ENCODE measurements around the gene RCOR2. TPM values are rescaled to one million over a fixed set of nuclear protein-coding genes. Genes with fewer than 3 reads are reported as not detected.

Gene RCOR2
- total and polyA plus RNA-seq, 2 experiments from 2014 or later = 5.5 to 66.9 TPM

- H3K9me2 ChIP-seq (ENCODE audit: insufficient read depth) = no peaks in the 10 kb centered on the region
- Mint-ChIP-seq H3K4me1 (no peaks in the 10 kb centered on the region; the same call in 2 of the 3 replicates), H3K4me3 (no peak overlapping the region), H3K9me3 (no peaks in the 10 kb centered on the region; the same call in 2 of the 3 replicates), H3K27ac (no peak overlapping the region; the same call in 1 of the 2 replicates), H3K36me3 (ENCODE audit: low read depth) (no peaks in the 10 kb centered on the region), H3K27me3 (ENCODE audit: insufficient read depth, low read depth, poor library complexity) (peaks cover 12% of the 10 kb centered on the region)
- no peak overlapping the region for H2AFZ ChIP-seq
- H3K79me2 ChIP-seq (replicated peaks; ENCODE audit: insufficient read depth) = no peaks in the 10 kb centered on the region
- H3K36me3 ChIP-seq (ENCODE audit: insufficient read depth) = no peaks in the 10 kb centered on the region
- H3K27ac ChIP-seq (ENCODE audit: low read depth) = no peak overlapping the region
- H3K4me3 ChIP-seq = no peak overlapping the region
- peaks cover 25% of the 10 kb centered on the region; the same call in 1 of the 2 replicates for H3K27me3 ChIP-seq (ENCODE audit: insufficient read depth)
- ATAC-seq = peak; percentile 68
- no peak for TF ChIP-seq ZNF331 (CRISPR knock-in tag; IDR thresholded peaks at IDR 0.05; ENCODE audit: low read depth)
- 0 out of 4 replicates have a peak, but pooled peaks of 1 of the 2 experiments have one; percentile 2 for TF ChIP-seq CTCF (conservative IDR thresholded peaks at IDR 0.05; ENCODE audit: low read depth in 2 of 2)
- peak; percentile 55 for DNase-seq (ENCODE audit: low spot score)
- H3F3A ChIP-seq (replicated peaks; ENCODE audit: low read depth) = peaks cover 4% of the 10 kb centered on the region; the same call in 1 of the 2 replicates
- H3K4me1 ChIP-seq (ENCODE audit: insufficient read depth) = no peaks in the 10 kb centered on the region
- H3K4me2 ChIP-seq = no peak overlapping the region
- H4K20me1 ChIP-seq (replicated peaks; ENCODE audit: insufficient read depth) = no peaks in the 10 kb centered on the region; the same call in 1 of the 2 replicates
Measured at GRCh38 chr11:63961608-63962412, 44.8 kb upstream of the RCOR2 start.

- no peak overlapping the region for H2AFZ ChIP-seq
- no peak overlapping the region for H3K27ac ChIP-seq (ENCODE audit: low read depth)
- no peaks in the 10 kb centered on the region; the same call in 1 of the 2 replicates for H4K20me1 ChIP-seq (replicated peaks; ENCODE audit: insufficient read depth)
- peaks cover 33% of the 10 kb centered on the region for H3K36me3 Mint-ChIP-seq (ENCODE audit: low read depth)
- ATAC-seq (no peak), DNase-seq (ENCODE audit: low spot score) (no peak)
- H3F3A ChIP-seq (replicated peaks; ENCODE audit: low read depth) = peaks cover 4% of the 10 kb centered on the region; the same call in 1 of the 2 replicates
- peaks cover 6% of the 10 kb centered on the region for H3K27me3 Mint-ChIP-seq (ENCODE audit: insufficient read depth, low read depth, poor library complexity)
- no peak overlapping the region for H3K4me2 ChIP-seq
- H3K79me2 ChIP-seq (replicated peaks; ENCODE audit: insufficient read depth) = no peaks in the 10 kb centered on the region
- H3K4me1 ChIP-seq (ENCODE audit: insufficient read depth) = no peaks in the 10 kb centered on the region
- H3K4me1 Mint-ChIP-seq = no peaks in the 10 kb centered on the region; the same call in 2 of the 3 replicates
- H3K36me3 ChIP-seq (ENCODE audit: insufficient read depth) = no peaks in the 10 kb centered on the region; the same call in 1 of the 2 replicates
- no peak overlapping the region for H3K27ac Mint-ChIP-seq
- no peak overlapping the region for H3K4me3 ChIP-seq
- H3K9me2 ChIP-seq (ENCODE audit: insufficient read depth) = no peaks in the 10 kb centered on the region
- no peaks in the 10 kb centered on the region; the same call in 2 of the 3 replicates for H3K9me3 Mint-ChIP-seq
- no peaks in the 10 kb centered on the region for H3K27me3 ChIP-seq (ENCODE audit: insufficient read depth)
- no peak overlapping the region for H3K4me3 Mint-ChIP-seq
- TF ChIP-seq REST (IDR thresholded peaks at IDR 0.05; ENCODE audit: unreplicated experiment) (no peak), ETS1 (IDR thresholded peaks at IDR 0.05) (no peak), EZH2 (IDR thresholded peaks at IDR 0.05; ENCODE audit: low read depth, unreplicated experiment) (no peak), STAT1 (IDR thresholded peaks at IDR 0.05; ENCODE audit: unreplicated experiment) (no peak), NANOG (IDR thresholded peaks at IDR 0.05; ENCODE audit: borderline replicate concordance) (no peak), ZNF114 (CRISPR knock-in tag; IDR thresholded peaks at IDR 0.05) (no peak), CTCF (conservative IDR thresholded peaks at IDR 0.05; ENCODE audit: low read depth in 2 of 2) (no peak), ZNF331 (CRISPR knock-in tag; IDR thresholded peaks at IDR 0.05; ENCODE audit: low read depth) (no peak), JUNB (IDR thresholded peaks at IDR 0.05; ENCODE audit: unreplicated experiment) (no peak)
Measured at GRCh38 chr11:63958008-63958407, 41.0 kb upstream of the RCOR2 start.

All from GM23338 (cell line).